ENCODE measurements around the gene HOXC12.

Gene HOXC12

DNA sequence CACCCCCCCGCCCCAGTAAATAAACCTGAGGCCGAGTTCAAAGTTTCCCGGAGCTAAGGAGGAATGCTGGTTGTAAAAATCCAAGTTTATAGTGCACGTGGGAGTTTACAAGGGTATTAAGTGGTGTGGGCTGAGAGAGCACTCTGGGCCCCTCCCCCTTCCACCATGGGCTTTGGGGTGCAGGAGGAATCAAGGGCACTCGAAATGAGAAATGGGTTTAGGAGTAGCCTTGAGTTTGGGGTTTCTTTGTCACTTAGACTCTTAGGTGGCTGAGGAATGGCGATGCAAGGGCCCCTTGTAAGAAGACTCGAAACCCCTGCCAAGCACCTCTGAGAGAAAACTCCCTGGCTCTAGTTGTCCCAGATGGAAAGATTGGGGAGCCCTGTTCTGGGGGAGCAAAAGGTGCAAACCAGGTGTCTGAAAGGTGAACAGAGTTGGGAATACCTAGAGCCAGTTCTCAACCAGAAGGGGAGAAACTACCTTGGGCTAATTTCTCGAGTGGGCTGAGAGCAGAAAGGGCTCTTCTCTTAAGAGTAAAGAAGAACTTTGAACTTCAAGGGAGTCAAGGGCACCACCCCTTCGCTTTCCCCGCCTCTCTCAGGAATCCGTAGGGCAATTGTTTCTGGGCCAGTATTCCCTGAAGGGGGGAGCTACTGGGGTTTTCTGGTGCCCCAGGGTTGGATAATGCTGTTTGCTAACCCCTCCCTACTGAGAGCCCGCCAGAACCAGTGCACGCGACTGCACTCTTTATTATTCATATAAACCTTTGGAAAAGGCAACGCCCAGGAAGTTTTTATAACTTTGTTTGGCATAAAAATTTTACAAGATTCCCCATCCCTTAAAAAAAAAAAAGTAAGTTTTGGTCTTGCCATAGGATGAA lies 24.0 kb downstream of the HOXC12 start:
- H3F3A ChIP-seq (ENCODE audit: insufficient read depth, low read length) = no peaks in the 10 kb centered on the region
- H3K4me2 ChIP-seq (ENCODE audit: low read length) = no peak overlapping the region
- H3K4me1 ChIP-seq (ENCODE audit: insufficient read depth, low read length, severe bottlenecking) = peaks cover 3% of the 10 kb centered on the region
- no peaks in the 10 kb centered on the region; the same call in 1 of the 2 replicates for H3K27me3 ChIP-seq (ENCODE audit: insufficient read depth, low read length)
- no peak overlapping the region for H3K27ac ChIP-seq (ENCODE audit: low read depth, low read length, poor library complexity, severe bottlenecking)
- H3K9me3 ChIP-seq (ENCODE audit: low read length) = no peaks in the 10 kb centered on the region
- no peak for TF ChIP-seq EZH2 (IDR thresholded peaks at IDR 0.05; ENCODE audit: borderline replicate concordance, low read length)
- TF ChIP-seq, protein P1, sequence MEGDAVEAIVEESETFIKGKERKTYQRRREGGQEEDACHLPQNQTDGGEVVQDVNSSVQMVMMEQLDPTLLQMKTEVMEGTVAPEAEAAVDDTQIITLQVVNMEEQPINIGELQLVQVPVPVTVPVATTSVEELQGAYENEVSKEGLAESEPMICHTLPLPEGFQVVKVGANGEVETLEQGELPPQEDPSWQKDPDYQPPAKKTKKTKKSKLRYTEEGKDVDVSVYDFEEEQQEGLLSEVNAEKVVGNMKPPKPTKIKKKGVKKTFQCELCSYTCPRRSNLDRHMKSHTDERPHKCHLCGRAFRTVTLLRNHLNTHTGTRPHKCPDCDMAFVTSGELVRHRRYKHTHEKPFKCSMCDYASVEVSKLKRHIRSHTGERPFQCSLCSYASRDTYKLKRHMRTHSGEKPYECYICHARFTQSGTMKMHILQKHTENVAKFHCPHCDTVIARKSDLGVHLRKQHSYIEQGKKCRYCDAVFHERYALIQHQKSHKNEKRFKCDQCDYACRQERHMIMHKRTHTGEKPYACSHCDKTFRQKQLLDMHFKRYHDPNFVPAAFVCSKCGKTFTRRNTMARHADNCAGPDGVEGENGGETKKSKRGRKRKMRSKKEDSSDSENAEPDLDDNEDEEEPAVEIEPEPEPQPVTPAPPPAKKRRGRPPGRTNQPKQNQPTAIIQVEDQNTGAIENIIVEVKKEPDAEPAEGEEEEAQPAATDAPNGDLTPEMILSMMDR (IDR thresholded peaks at IDR 0.05; ENCODE audit: low read length) = no peak
- no peak overlapping the region for H2AFZ ChIP-seq (ENCODE audit: low read length)
- H3K79me2 ChIP-seq (ENCODE audit: insufficient read depth, low read length) = no peaks in the 10 kb centered on the region
- H3K36me3 ChIP-seq (ENCODE audit: insufficient read depth, low read length) = no peaks in the 10 kb centered on the region
- H3K9me2 ChIP-seq (ENCODE audit: low read depth, low read length) = no peaks in the 10 kb centered on the region
- H4K20me1 ChIP-seq (ENCODE audit: insufficient read depth, low read length) = no peaks in the 10 kb centered on the region
- H3K9ac ChIP-seq (ENCODE audit: low read length) = no peak overlapping the region
- H3K4me3 ChIP-seq (ENCODE audit: low read depth, low read length, poor library complexity, severe bottlenecking) = no peak overlapping the region

DNA sequence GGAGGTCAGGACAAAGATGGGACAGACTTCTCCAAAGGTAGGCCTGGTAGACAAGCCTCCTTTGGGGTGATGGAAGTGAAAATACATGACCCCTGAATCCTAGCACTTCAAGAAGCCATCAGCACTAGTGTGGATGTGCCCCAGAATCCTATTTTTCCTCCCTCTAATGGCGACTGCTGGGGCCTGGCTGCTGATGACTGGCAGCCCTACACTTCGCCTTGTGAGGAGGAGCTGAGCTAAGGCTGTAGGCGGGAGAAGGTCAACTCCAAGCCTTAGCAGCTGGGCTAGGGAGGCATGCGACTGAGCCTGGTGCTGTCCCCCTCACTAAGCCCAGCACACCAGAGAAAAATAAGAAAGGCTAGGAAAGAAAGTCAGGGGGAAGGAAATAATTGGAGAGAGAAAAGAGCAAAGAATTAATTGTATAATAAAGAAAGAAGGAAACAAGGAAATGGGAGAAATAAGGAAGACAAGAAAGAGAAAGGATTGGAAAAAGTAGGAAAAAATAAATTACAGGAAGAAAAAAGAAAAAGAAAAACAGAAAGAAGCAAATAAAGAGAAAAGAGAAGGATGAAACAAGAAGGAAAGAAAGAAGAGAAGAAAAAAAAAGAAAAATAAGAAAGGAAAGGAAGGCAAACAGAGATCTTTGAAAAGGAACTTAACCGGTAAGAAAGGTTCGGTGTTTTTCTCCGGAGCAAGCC lies 25.6 kb downstream of the HOXC12 start:
- H3K27ac ChIP-seq (ENCODE audit: low read depth, low read length, poor library complexity, severe bottlenecking) = no peak overlapping the region
- H3K79me2 ChIP-seq (ENCODE audit: insufficient read depth, low read length) = no peaks in the 10 kb centered on the region
- no peaks in the 10 kb centered on the region for H3F3A ChIP-seq (ENCODE audit: insufficient read depth, low read length)
- no peak overlapping the region for H3K4me3 ChIP-seq (ENCODE audit: low read depth, low read length, poor library complexity, severe bottlenecking)
- H3K27me3 ChIP-seq (ENCODE audit: insufficient read depth, low read length) = no peaks in the 10 kb centered on the region; the same call in 1 of the 2 replicates
- no peak overlapping the region for H3K9ac ChIP-seq (ENCODE audit: low read length)
- TF ChIP-seq EZH2 (IDR thresholded peaks at IDR 0.05; ENCODE audit: borderline replicate concordance, low read length) = no peak
- TF ChIP-seq, protein P1 (IDR thresholded peaks at IDR 0.05; ENCODE audit: low read length) = no peak
- no peaks in the 10 kb centered on the region for H4K20me1 ChIP-seq (ENCODE audit: insufficient read depth, low read length)
- no peak overlapping the region for H2AFZ ChIP-seq (ENCODE audit: low read length)
- peaks cover 7% of the 10 kb centered on the region for H3K4me1 ChIP-seq (ENCODE audit: insufficient read depth, low read length, severe bottlenecking)
- no peaks in the 10 kb centered on the region for H3K9me2 ChIP-seq (ENCODE audit: low read depth, low read length)
- no peaks in the 10 kb centered on the region for H3K9me3 ChIP-seq (ENCODE audit: low read length)
- H3K4me2 ChIP-seq (ENCODE audit: low read length) = no peak overlapping the region
- H3K36me3 ChIP-seq (ENCODE audit: insufficient read depth, low read length) = no peaks in the 10 kb centered on the region

DNA sequence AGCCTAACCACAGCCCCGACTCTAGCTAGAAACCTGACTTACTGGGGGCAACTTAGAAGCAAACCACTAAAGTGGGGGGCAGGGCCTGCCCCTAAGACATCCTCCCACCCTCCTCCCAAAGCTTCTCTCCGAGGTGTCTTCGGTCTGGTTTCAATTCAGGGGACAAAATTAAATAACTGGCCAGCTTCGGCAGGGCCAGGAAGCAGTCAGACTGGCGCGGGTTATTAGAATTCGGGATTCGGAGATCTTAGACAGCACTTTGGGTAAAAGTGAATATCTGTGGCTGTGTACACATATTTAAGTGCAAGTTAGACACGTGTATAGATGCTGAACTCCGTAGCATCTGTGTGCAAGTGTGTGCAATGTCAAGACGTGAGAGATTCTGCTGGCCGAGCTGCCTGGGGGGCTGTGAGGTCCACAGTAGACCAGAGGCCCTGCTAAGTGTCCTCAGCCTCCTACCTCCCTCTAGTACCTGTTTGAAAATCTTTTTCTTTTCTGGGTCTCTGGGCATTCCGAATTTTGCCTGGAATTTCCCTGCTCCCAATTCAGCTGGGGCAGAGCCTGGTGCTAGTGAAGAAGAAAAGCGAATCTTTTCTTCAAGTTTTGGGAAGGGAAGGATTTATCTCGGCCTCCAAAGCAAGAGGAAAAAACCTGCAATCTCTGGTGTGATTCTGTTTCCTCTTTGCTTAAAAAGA lies 26.2 kb downstream of the HOXC12 start:
- no peaks in the 10 kb centered on the region for H3F3A ChIP-seq (ENCODE audit: insufficient read depth, low read length)
- no peak overlapping the region for H3K9ac ChIP-seq (ENCODE audit: low read length)
- H3K79me2 ChIP-seq (ENCODE audit: insufficient read depth, low read length) = no peaks in the 10 kb centered on the region
- no peak for TF ChIP-seq EZH2 (IDR thresholded peaks at IDR 0.05; ENCODE audit: borderline replicate concordance, low read length)
- TF ChIP-seq, protein P1 (IDR thresholded peaks at IDR 0.05; ENCODE audit: low read length) = no peak
- H3K36me3 ChIP-seq (ENCODE audit: insufficient read depth, low read length) = no peaks in the 10 kb centered on the region
- no peaks in the 10 kb centered on the region for H3K9me2 ChIP-seq (ENCODE audit: low read depth, low read length)
- no peaks in the 10 kb centered on the region for H4K20me1 ChIP-seq (ENCODE audit: insufficient read depth, low read length)
- H3K4me3 ChIP-seq (ENCODE audit: low read depth, low read length, poor library complexity, severe bottlenecking) = no peak overlapping the region
- no peak overlapping the region for H3K27ac ChIP-seq (ENCODE audit: low read depth, low read length, poor library complexity, severe bottlenecking)
- no peak overlapping the region for H2AFZ ChIP-seq (ENCODE audit: low read length)
- H3K27me3 ChIP-seq (ENCODE audit: insufficient read depth, low read length) = no peaks in the 10 kb centered on the region; the same call in 1 of the 2 replicates
- H3K4me1 ChIP-seq (ENCODE audit: insufficient read depth, low read length, severe bottlenecking) = peaks cover 7% of the 10 kb centered on the region
- H3K9me3 ChIP-seq (ENCODE audit: low read length) = no peaks in the 10 kb centered on the region
- H3K4me2 ChIP-seq (ENCODE audit: low read length) = no peak overlapping the region

Data from OCI-LY1 (cell line).